NT2/D1 (cell line): Measurements from ENCODE around the gene CDH20.

Experiments
- SUZ12 ChIP-seq: IDR thresholded peaks from 2 replicates; pipeline ENCODE4 v1.6.1; 2011; ENCODE audit not compliant: insufficient read length, insufficient read depth; ENCODE audit errors: extremely low read depth
- ZNF274 ChIP-seq: IDR thresholded peaks from 2 replicates; pipeline ENCODE4 v1.6.1; 2011; ENCODE audit warnings: mild to moderate bottlenecking, low read depth, low read length

DNA sequence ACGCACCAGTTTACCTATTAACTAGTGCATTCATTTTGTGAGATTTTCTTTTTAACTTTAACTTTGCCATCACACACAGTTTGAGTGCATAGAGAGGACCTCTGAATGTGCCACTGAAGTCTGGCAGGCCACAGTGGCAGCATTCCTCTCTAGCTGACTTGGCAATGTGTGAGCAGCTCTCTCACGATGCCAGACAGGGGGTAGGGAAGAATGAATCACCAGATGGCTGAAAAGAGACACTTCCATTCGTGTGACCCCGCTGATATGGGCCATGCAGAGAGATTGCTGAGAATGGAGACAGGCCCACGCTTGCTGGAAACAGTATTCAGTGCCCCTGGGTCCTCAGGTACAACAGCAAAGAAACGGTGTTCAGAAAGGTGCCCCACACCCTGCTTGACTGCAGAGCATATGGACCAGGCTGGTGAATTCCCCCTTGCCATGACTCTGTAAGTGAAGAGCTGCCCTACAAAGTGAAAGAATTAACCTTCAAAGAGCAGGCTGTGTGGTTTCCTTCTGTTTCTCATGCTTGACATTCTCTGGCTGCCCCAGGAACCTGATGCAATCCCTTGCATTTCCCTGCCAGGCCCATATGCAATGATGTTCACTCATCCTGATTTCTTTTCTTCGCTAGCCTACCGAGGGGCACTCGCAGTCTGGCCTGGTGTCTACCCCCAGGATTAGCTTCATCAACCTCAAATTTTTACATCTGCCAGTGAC, 236.1 kb downstream of the CDH20 start:
- TF ChIP-seq SUZ12 (no peak), ZNF274 (no peak)
